NCI-H187 (cell line): ENCODE results near the gene PTPN14.

ENCODE experiments used
- DNase-seq, 2 experiments: peaks; one replicate each; lab custom pipeline; 2025; lab: John Stamatoyannopoulos, UW

Gene PTPN14

GRCh38 chr1:214568328-214568727 lies 16.9 kb upstream of the PTPN14 start:
- DNase-seq, result no peak

DNA sequence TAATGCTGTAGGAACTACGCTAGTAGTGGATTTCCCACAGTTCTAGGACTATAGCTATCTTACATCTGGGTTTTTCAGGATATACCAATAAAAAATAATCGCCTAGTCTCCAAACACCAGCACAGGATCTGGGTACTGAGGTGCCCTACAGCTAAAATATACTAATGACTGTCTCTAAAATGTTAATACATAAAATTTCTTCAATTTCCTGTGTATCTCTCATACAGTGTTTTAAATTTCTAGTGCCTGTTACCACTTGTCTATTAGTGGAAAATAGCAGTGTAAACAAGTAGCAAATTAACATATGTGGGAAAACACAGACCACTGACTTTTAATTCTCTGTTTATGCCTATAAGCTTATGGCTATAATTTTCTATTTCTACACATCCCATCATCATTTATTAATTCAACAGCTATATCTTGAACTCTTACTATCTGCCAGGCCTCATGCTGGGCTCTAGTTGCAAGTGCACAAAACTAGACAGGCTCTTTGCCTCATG lies 16.1 kb upstream of the PTPN14 start:
- no peak for DNase-seq

GRCh38 chr1:214566158-214567104 lies 15.0 kb upstream of the PTPN14 start:
- no peak for DNase-seq

DNA sequence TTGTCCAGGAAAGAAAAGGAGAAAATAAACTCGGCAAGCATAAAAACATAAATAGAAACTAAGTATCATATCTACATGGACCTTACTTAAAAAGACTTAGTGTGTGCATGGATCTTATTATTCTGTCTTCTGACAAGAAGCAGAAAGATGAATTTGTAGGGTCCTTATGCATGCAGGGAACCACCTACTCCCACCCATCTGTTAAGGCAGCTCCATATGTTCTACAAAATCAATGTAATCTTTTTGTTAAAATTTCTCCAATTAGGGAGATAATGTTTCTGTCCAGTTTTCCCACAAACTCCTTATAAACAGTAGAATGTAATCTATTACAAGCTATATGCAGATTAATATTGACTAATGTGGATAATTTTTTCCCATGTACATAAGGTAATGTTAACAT lies 13.9 kb upstream of the PTPN14 start:
- DNase-seq, result no peak

GRCh38 chr1:214563881-214564280 lies 12.5 kb upstream of the PTPN14 start:
- DNase-seq, result no peak

DNA sequence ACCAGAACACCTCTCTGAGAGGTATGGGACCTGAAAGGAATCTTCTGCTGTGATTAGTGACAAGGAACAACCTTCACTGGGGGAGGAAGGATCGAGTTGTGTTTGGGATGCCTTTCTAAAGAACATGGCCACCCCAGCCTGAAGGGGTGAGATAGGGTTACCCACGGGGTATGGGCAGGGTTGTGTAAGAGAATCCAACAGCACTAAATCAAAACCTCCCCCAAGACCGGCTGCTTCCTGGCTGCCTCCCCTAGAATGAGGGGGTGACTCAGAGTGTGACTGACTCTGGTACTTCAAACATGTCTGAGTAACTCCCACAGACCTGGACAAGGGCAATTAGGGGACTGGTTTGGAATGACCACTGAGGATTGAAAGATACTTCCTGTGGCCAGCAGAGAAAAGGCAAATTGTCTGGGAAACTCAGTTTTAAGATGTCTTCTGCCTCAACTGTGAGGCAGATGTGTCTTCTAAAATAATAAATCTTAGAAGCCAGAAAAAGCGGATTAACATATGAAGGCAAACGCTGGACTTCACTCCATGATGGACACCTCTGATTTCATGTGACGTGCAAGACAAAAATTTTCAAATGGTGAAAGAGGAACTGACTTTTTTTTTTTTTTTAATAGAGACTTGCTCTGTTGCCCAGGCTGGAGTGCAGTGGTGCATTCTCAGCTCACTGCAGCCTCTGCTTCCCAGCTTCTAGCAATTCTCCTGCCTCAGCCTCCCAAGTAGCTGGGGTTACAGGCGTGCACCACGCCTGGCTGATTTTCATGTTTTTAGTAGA lies 6.7 kb upstream of the PTPN14 start:
- no peak for DNase-seq

- DNase-seq, result no peak
Measured at GRCh38 chr1:214553142-214553710, 1.8 kb upstream of the PTPN14 start.

GRCh38 chr1:214552174-214552608 lies 789 bp upstream of the PTPN14 start:
- DNase-seq, result no peak

DNA sequence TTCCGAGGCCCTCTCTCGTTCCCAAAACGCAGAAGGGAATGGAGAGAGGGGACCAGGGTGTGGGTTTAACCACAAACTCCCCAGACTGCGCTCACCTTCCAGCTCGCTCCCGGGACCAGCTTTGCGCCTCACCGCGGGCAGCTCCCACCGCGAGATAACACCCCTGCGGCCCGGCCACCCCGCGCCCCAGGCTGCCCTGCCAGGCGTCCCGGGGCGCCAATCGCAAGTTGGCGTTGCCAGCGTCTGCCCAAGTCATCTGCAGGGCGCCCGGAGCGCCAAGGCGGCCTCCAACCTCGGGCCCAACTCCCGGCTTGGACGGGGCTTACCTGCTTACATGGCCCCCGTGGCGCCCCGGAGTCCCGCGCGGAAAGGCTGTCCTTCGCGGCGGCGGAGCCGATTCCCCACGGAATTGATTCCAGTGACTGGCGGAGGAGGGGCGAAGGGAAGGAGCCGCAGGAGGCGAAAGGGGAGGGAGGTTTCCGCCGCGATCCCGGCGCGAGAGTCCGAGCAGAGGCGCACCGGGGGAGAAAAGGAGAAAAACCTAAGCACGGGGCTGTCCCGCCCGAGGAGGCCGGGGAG lies 456 bp downstream of the PTPN14 start:
- DNase-seq, result no peak

DNA sequence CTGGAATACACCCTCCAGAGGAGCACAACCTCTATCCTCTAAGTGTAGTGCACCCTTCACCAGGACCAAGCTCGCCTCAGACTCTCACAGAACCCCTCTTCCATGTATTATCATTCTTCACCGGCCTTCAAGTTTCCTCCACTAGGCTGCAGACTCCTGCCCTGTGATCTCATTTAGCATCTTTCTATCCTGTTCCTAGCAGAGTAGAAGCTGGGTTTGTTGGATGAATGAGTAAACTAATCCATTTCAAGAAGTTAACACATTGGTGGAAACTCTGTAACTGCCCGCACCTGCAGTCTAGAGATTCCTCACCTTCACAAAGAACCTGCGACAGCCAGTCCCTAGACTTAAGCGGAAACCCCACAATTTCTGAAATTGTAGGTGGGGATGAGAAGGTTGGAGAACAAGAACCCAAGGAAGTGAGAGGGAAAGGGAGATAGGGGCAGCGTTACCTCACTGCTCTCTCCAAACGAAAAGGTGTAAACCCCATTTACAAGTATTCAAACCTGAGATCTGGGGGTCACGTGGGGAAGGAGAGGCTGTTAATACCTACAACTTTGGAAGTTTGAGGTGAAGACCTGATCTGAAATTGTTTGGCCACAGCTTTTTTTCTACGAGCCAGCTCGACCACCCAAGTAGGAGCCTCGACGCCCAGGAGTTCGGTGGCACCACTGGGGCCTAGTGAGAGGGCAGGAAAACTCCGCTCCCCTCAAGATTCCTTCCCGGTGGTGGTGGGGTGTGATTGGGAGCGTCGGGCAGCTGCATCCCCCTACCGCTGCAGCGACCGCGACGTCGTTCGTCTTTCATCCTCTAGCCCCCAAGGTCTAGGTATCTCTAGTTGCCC lies 1.2 kb downstream of the PTPN14 start:
- DNase-seq, result no peak

DNA sequence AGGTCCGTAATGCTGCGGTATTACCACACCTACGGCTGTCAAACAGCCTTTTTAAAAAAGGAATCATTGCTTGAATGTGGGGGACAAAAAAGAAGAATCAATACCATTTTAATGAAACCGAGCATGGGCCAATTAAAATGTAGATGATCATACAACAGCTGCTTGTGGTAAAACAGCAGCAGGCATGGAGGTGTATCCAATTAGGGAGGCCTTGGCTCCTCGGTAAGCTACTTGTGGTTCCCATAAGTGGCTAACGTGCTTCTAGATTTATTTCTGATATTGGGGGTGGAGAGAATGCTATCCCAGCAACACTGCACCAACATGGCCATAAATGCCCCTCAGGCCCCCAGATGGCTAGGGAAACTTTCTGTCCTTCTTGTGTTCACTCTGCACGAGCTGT lies 1.8 kb downstream of the PTPN14 start:
- no peak for DNase-seq

- no peak for DNase-seq
Measured at GRCh38 chr1:214548988-214549387, 2.4 kb downstream of the PTPN14 start.

- no peak for DNase-seq
Measured at GRCh38 chr1:214548271-214548670, 3.1 kb downstream of the PTPN14 start.

- no peak for DNase-seq
Measured at GRCh38 chr1:214547747-214548146, 3.7 kb downstream of the PTPN14 start.

DNA sequence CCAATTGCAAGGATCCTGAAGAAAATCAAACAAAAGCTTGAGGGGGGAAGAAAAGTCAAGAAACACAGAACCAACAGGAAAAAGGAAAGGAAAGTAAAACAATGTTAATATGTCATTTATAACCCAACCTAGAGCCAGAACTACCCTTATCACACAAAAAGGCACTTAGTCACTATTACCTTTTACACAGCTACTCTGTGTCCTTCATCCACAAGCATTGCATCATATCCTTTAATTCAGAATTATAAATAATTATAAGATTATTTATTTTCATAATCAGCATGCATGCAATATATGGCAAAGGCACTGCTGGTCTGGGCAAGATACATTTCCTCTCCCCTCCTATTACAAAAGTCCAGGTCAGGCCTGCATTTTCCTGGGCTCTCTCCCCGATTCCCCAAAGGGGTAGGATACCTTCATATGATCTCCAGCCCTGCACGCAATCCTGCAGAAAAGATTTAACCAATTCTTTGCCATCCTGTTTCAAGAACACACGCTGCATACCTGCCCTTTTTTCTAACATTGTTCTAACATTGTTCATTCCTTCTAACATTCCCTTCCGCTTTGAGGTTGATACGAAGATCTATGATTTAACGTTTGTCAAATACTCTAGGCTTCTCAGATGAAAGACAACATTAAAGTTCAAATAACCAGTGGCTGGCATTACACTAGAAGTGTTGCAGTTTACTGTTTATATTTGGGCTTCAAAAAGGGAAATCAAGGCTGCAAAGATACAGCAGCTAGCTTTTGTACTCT lies 4.3 kb downstream of the PTPN14 start:
- DNase-seq, result no peak

GRCh38 chr1:214546084-214546483 lies 5.3 kb downstream of the PTPN14 start:
- DNase-seq, result no peak

DNA sequence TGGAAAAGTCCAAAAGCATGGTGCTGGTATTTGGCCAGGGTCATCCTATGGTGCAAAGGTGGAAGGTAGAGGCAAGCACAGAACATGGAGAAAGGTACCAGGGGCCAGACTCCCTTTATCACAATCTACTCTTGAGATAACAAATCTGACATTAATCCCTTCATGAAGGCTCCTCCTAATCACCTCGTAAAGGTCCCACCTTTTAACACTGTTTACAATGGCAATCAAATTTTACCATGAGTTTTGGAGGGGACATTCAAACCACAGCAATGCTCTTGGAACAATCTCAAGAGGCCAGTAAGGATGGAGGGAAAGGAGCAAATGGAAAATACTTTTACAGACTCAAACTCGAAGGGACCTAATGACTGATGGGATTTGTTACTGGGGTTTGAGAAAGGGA lies 6.1 kb downstream of the PTPN14 start:
- no peak for DNase-seq

DNA sequence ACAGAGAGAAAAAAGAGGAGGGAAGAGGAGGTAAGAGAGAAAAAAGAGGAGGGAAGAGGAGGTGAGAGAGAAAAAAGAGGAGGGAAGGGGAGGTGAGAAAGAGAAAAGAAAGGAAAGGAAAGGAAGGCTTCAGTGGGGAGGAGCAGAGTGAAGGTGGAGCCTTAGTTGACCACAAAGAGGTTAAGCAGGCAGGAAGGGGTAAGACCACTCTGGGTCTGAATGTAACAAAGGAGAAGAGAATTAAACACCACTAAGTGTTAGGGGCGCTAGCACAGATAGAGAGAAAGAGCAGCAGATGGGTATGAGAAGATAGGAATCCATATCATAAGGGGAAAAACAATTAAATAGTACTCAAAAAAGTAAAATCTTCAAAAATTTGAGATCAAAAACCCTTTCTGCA lies 6.6 kb downstream of the PTPN14 start:
- DNase-seq, result no peak

- no peak for DNase-seq
Measured at GRCh38 chr1:214542275-214543199, 8.9 kb downstream of the PTPN14 start.
